Measurements from ENCODE around the gene RDH16.
"Not testable (repeated sequence)": the region's sequence is repeated elsewhere in the genome, so short reads cannot be mapped to it uniquely, and the experiment has no call there.

Gene RDH16

GRCh38 chr12:56927281-56927680 is 30.1 kb downstream of the RDH16 start:
- FAIRE-seq (no peak), DNase-seq (ENCODE audit: low spot score) (no peak)

- DNase-seq (ENCODE audit: low spot score), result no peak
- FAIRE-seq, result no peak
Observed at GRCh38 chr12:56922031-56922430, 35.4 kb downstream of the RDH16 start.

GRCh38 chr12:56921346-56921745 is 36.1 kb downstream of the RDH16 start:
- no peak for FAIRE-seq
- no peak for DNase-seq (ENCODE audit: low spot score)

GRCh38 chr12:56918139-56918538 is 39.3 kb downstream of the RDH16 start:
- DNase-seq (ENCODE audit: low spot score); FAIRE-seq: not testable (repeated sequence)

GRCh38 chr12:56916996-56917333 is 40.4 kb downstream of the RDH16 start:
- DNase-seq (ENCODE audit: low spot score) (no peak), FAIRE-seq (no peak)

- no peak for FAIRE-seq
- DNase-seq (ENCODE audit: low spot score), result no peak
Observed at GRCh38 chr12:56916296-56916995, 41.0 kb downstream of the RDH16 start.

- DNase-seq (ENCODE audit: low spot score) (no peak), FAIRE-seq (no peak)
Observed at GRCh38 chr12:56914724-56915123, 42.7 kb downstream of the RDH16 start.

- peak; percentile 96 for FAIRE-seq
Observed at GRCh38 chr12:56914256-56914655, 43.2 kb downstream of the RDH16 start.

GRCh38 chr12:56909403-56909802 is 48.0 kb downstream of the RDH16 start:
- FAIRE-seq; DNase-seq (ENCODE audit: low spot score): not testable (repeated sequence)

More at GRCh38 chr12:56914256-56914655, 43.2 kb downstream of the RDH16 start:
- DNase-seq (ENCODE audit: low spot score), result no peak

GRCh38 chr12:56908136-56908535 is 49.3 kb downstream of the RDH16 start:
- FAIRE-seq, result no peak
- DNase-seq (ENCODE audit: low spot score), result no peak

GRCh38 chr12:56905852-56906251 is 51.6 kb downstream of the RDH16 start:
- FAIRE-seq, result no peak

GRCh38 chr12:56903374-56903773 is 54.0 kb downstream of the RDH16 start:
- DNase-seq (ENCODE audit: low spot score) (no peak), FAIRE-seq (no peak)

More at GRCh38 chr12:56905852-56906251, 51.6 kb downstream of the RDH16 start:
- no peak for DNase-seq (ENCODE audit: low spot score)
